GM18526 (cell line): ENCODE results near the gene MBOAT1.

Experiments
- POLR2A ChIP-seq: IDR thresholded peaks from 3 replicates; pipeline ENCODE4 v1.6.1; 2011; ENCODE audit not compliant: insufficient read length; ENCODE audit errors: extremely low read depth

Gene MBOAT1

GRCh38 chr6:20112241-20112640 lies 100.0 kb downstream of the MBOAT1 start:
- no peak for TF ChIP-seq POLR2A

GRCh38 chr6:20110478-20110877 lies 101.8 kb downstream of the MBOAT1 start:
- TF ChIP-seq POLR2A: no peak

GRCh38 chr6:20109526-20109925 lies 102.7 kb downstream of the MBOAT1 start:
- TF ChIP-seq POLR2A: no peak

GRCh38 chr6:20105838-20106237 lies 106.4 kb downstream of the MBOAT1 start:
- TF ChIP-seq POLR2A: no peak

- TF ChIP-seq POLR2A: no peak
Measured at GRCh38 chr6:20104696-20105095, 107.6 kb downstream of the MBOAT1 start.

- TF ChIP-seq POLR2A: no peak
Measured at GRCh38 chr6:20102397-20103073, 109.7 kb downstream of the MBOAT1 start.

GRCh38 chr6:20099156-20099555 lies 113.1 kb downstream of the MBOAT1 start:
- TF ChIP-seq POLR2A: no peak

GRCh38 chr6:20098267-20098876 lies 113.9 kb downstream of the MBOAT1 start:
- no peak for TF ChIP-seq POLR2A

GRCh38 chr6:20096536-20096935 lies 115.7 kb downstream of the MBOAT1 start:
- no peak for TF ChIP-seq POLR2A

- TF ChIP-seq POLR2A: no peak
Measured at GRCh38 chr6:20095436-20095835, 116.8 kb downstream of the MBOAT1 start.

- TF ChIP-seq POLR2A: no peak
Measured at GRCh38 chr6:20092071-20092566, 120.2 kb downstream of the MBOAT1 start.

- no peak for TF ChIP-seq POLR2A
Measured at GRCh38 chr6:20086992-20087391, 125.3 kb downstream of the MBOAT1 start.

- no peak for TF ChIP-seq POLR2A
Measured at GRCh38 chr6:20085817-20086216, 126.5 kb downstream of the MBOAT1 start.

GRCh38 chr6:20084411-20084810 lies 127.9 kb downstream of the MBOAT1 start:
- no peak for TF ChIP-seq POLR2A

- TF ChIP-seq POLR2A: no peak
Measured at GRCh38 chr6:20071998-20072397, 140.3 kb downstream of the MBOAT1 start.

GRCh38 chr6:20070047-20070446 lies 142.2 kb downstream of the MBOAT1 start:
- TF ChIP-seq POLR2A: no peak
